B cell (primary cell): ENCODE measurements around the gene PIP4K2A. TPM values are rescaled to one million over a fixed set of nuclear protein-coding genes. Genes with fewer than 3 reads are reported as not detected.
A peak's percentile ranks its signal among the peaks of the same experiment; 100 is the strongest.

Experiments
- ATAC-seq: fragments of 200-7000 bp; cut with Tn5 transposase; one replicate; pipeline ENCODE4 v1.10.0; 2021; ENCODE audit warnings: low read depth, mild to moderate bottlenecking, moderate number of reproducible peaks, moderate library complexity
- CTCF ChIA-PET: fragments of 350-600 bp; sonication (Branson Sonifier 250); formaldehyde crosslinking; loops from one replicate; lab custom pipeline; 2021; ENCODE audit warnings: antibody characterized with exemption, inconsistent platforms; lab: Charles Lee
- POLR2A ChIA-PET: fragments of 350-600 bp; sonication (Branson Sonifier 250); formaldehyde crosslinking; loops from one replicate; lab custom pipeline; 2021; ENCODE audit warnings: antibody characterized with exemption; lab: Charles Lee
- DNase-seq: peaks from one replicate; pipeline ENCODE4 v3.0.0; 2013
- H2AFZ ChIP-seq: 2 replicates; pipeline ENCODE4 v1.6.1; 2012; ENCODE audit warnings: mild to moderate bottlenecking, low read depth, low read length; ENCODE audit not compliant: insufficient read depth, poor library complexity, severe bottlenecking
- H3K27ac ChIP-seq, 2 donors: 1 replicate in 1 of 2; 2 replicates in 1 of 2; pipeline ENCODE4 v1.5.1; 2012 to 2013; ENCODE audit warnings: low read length in 2 of 2, mild to moderate bottlenecking in 2 of 2, moderate library complexity in 1 of 2
- H3K27me3 ChIP-seq, 4 experiments: fragments of 200-600 bp in 1 of 4; sonication (generic) in 1 of 4; replicated peaks in 1 of 4; 1 replicate in 2 of 4; 2 replicates in 2 of 4; pipeline versions ENCODE4 v1.6.1 to v1.7.0; 2013 to 2016; ENCODE audit warnings: low read length in 3 of 4, mild to moderate bottlenecking in 2 of 4, mixed read lengths in 1 of 4, moderate library complexity in 1 of 4; ENCODE audit not compliant: insufficient read depth in 4 of 4, control insufficient read depth in 3 of 4; ENCODE audit errors: control extremely low read depth in 1 of 4
- H3K36me3 ChIP-seq, 2 experiments: replicated peaks in 1 of 2; 1 replicate in 1 of 2; 2 replicates in 1 of 2; pipeline versions ENCODE4 v1.6.1 to v1.7.1; 2013; ENCODE audit warnings: low read length in 1 of 2; ENCODE audit not compliant: insufficient read depth in 2 of 2, control insufficient read depth in 1 of 2; ENCODE audit errors: control extremely low read depth in 1 of 2, extremely low read depth in 1 of 2
- H3K4me1 ChIP-seq, 2 donors: fragments of 200-600 bp in 1 of 2; sonication (generic) in 1 of 2; 1 replicate in 1 of 2; 2 replicates in 1 of 2; pipeline versions ENCODE4 v1.5.1 to v1.6.1; 2013 to 2017; ENCODE audit warnings: low read length in 2 of 2; ENCODE audit not compliant: control insufficient read depth in 2 of 2, insufficient read depth in 2 of 2
- H3K4me2 ChIP-seq: replicated peaks from 2 replicates; pipeline ENCODE3; 2012; ENCODE audit warnings: mild to moderate bottlenecking, low read depth, low read length; ENCODE audit not compliant: poor library complexity, severe bottlenecking
- H3K4me3 ChIP-seq, 5 experiments: fragments of 200-600 bp in 1 of 5; sonication (generic) in 1 of 5; 1 replicate in 3 of 5; 2 replicates in 2 of 5; pipeline versions ENCODE4 v1.5.1 to v1.7.0; 2011 to 2016; ENCODE audit warnings: low read length in 4 of 5, mild to moderate bottlenecking in 4 of 5, low read depth in 2 of 5, control low read depth in 1 of 5, moderate library complexity in 1 of 5; ENCODE audit not compliant: insufficient read depth in 1 of 5; ENCODE audit errors: control extremely low read depth in 1 of 5, extremely low read depth in 1 of 5
- H3K79me2 ChIP-seq: fragments of 200-600 bp; sonication (generic); one replicate; pipeline ENCODE4 v1.6.0; 2016; ENCODE audit warnings: low read length; ENCODE audit not compliant: control insufficient read depth, insufficient read depth
- H3K9ac ChIP-seq: fragments of 200-600 bp; sonication (generic); 2 replicates; pipeline ENCODE4 v1.6.1; 2017; ENCODE audit warnings: mild to moderate bottlenecking, low read length, moderate library complexity
- H3K9me3 ChIP-seq, 3 donors: one replicate each; pipeline versions ENCODE4 v1.6.1 to v1.7.1; 2013; ENCODE audit warnings: low read length in 2 of 3; ENCODE audit not compliant: control insufficient read depth in 2 of 3, insufficient read depth in 1 of 3; ENCODE audit errors: control extremely low read depth in 1 of 3
- H4K20me1 ChIP-seq: 2 replicates; pipeline ENCODE4 v1.6.0; 2012; ENCODE audit warnings: mild to moderate bottlenecking, low read length; ENCODE audit not compliant: insufficient read depth, control insufficient read depth, poor library complexity, severe bottlenecking
- H3K27ac Mint-ChIP-seq: one replicate; pipeline ENCODE4 v1.8.0; 2021; ENCODE audit warnings: mixed read lengths
- H3K27me3 Mint-ChIP-seq: one replicate; pipeline ENCODE4 v1.8.0; 2021; ENCODE audit warnings: mixed read lengths
- H3K4me1 Mint-ChIP-seq: one replicate; pipeline ENCODE4 v1.8.0; 2021; ENCODE audit warnings: mixed read lengths
- H3K4me3 Mint-ChIP-seq: one replicate; pipeline ENCODE4 v1.8.0; 2021; ENCODE audit warnings: mixed read lengths
- H3K9me3 Mint-ChIP-seq: one replicate; pipeline ENCODE4 v1.8.0; 2022; ENCODE audit warnings: mixed read lengths; ENCODE audit not compliant: insufficient read depth
- CTCF ChIP-seq: fragments of 200-600 bp; IDR thresholded peaks from one replicate; pipeline ENCODE4 v1.8.0; 2022; ENCODE audit warnings: antibody characterized with exemption, mild to moderate bottlenecking
- EZH2 ChIP-seq: IDR thresholded peaks from 2 replicates; pipeline ENCODE4 v1.6.1; 2012; ENCODE audit warnings: borderline replicate concordance, low read depth, mild to moderate bottlenecking, moderate library complexity, low read length; ENCODE audit not compliant: insufficient read depth, poor library complexity, severe bottlenecking
- WGBS: methylation state at CpG from one replicate; pipeline ENCODE4 v1.1.5; 2013; ENCODE audit warnings: missing lambda C conversion rate; ENCODE audit not compliant: insufficient coverage; 5-methylcytosine and 5-hydroxymethylcytosine counted together
- intact Hi-C: fragments of 100-400 bp; cut with micrococcal nuclease; formaldehyde crosslinking; loops from one replicate; pipeline ENCODE4 v1.10.0; 2022
- polyA plus RNA-seq: library from polyadenylated mRNA; depleted of rRNA; stranded (reverse); fragments of >200 nt; gene quantifications from 2 replicates; pipeline ENCODE4 v1.2.3, GENCODE V29; 2012
- total RNA-seq, 2 donors: library from RNA; stranded (reverse); fragments of 120-200 nt in 1 of 2; gene quantifications; 1 replicate in 1 of 2; 2 replicates in 1 of 2; pipeline versions ENCODE4 v1.2.3 to v1.2.4, GENCODE V29; 2013 to 2022

The PIP4K2A gene
- total and polyA plus RNA-seq, 2 donors (not counting 1 experiment from before 2014, with no cell fraction given), result 21.8 to 103 TPM

DNA sequence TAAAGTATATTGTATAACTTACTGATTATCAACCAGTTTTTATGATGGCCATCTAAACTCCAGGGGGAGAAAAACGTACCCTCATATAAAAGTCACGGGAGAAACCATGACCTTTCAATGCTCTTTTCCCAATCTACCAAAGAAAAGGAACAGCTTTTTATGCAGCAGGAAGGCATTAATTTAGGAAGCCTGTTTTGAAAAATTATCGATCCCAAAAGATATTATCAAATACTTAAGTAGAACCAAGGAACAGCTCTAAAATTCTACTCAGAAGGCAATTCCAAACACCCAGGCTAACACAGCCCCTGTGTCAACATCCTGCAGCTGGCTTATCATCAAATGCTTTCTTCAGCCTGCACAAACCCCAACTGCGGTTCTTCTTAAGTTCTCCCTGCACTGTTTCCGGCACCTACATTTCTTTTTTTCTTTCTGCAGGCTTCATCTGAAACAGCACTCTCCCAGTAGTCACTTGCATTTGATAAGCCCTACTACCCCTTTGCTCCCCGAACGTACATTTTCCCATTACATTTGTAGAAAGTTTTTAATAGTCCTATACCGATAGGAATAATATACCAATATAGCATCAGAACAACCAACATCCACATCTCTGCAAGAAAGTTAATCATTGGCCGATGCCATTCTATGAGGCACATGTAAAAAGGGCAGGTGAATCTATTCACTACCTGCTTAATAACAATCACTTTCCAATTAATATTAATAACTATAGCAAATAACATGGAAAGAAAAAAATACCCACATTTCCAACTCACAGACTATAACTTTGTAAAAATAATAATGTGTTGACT lies 47.9 kb downstream of the PIP4K2A start:
- WGBS, result 0% methylated on average over 3 of the region's 9 CpGs
- Mint-ChIP-seq H3K9me3 (no peaks in the 10 kb centered on the region), H3K27me3 (no peaks in the 10 kb centered on the region), H3K27ac (peak overlapping the region; percentile 56), H3K4me1 (peaks cover 62% of the 10 kb centered on the region), H3K4me3 (peak overlapping the region; percentile 76)
- Histone ChIP-seq H3K4me1 (peaks cover 22 to 38% of the 10 kb centered on the region in 2 donors), H3K79me2 (peaks cover 98% of the 10 kb centered on the region), H2AFZ (peak overlapping the region; percentile 12), H3K4me3 (peak overlapping the region in 3 of 5 experiments; percentile 5 to 30 (median 15)), H3K9ac (peak overlapping the region; percentile 20), H3K9me3 (no peaks in the 10 kb centered on the region), H3K27ac (peak overlapping the region in 1 of 2 donors; percentile 59), H3K27me3 (no peaks in the 10 kb centered on the region), H4K20me1 (peaks cover 25% of the 10 kb centered on the region), H3K4me2 (peak overlapping the region; percentile 56), H3K36me3 (peaks cover 0 to 1% of the 10 kb centered on the region in 2 experiments)
- DNase-seq, result peak; percentile 45
- ChIA-PET POLR2A (no interaction called here), CTCF (interaction anchor here (0.6 to 1.0 kb wide), 3 partner anchors 55 to 83 kb away, joined by 3 to 4 read pairs (median 3); no protein-coding TSS in a partner anchor)
- no peak for TF ChIP-seq EZH2
- no peak for TF ChIP-seq CTCF
- ATAC-seq, result peak; percentile 76
- intact Hi-C loops, result loop anchor here (1.0 to 10.0 kb wide), 5 partner anchors 8 to 318 kb away; partner anchors contain the start of gene PIP4K2A

- Mint-ChIP-seq H3K27ac (no peak overlapping the region), H3K4me1 (peaks cover 63% of the 10 kb centered on the region), H3K9me3 (no peaks in the 10 kb centered on the region), H3K4me3 (no peak overlapping the region), H3K27me3 (no peaks in the 10 kb centered on the region)
- no peak for DNase-seq
- Histone ChIP-seq H3K4me2 (no peak overlapping the region), H3K27me3 (no peaks in the 10 kb centered on the region), H3K9ac (no peak overlapping the region), H3K9me3 (no peaks in the 10 kb centered on the region), H3K79me2 (peaks cover 98% of the 10 kb centered on the region), H3K36me3 (peaks cover 0 to 1% of the 10 kb centered on the region in 2 experiments), H2AFZ (no peak overlapping the region), H4K20me1 (peaks cover 29% of the 10 kb centered on the region), H3K4me3 (no peak overlapping the region), H3K4me1 (peaks cover 23 to 41% of the 10 kb centered on the region in 2 donors), H3K27ac (no peak overlapping the region)
- WGBS, result 100% methylated on average over 2 of the region's 2 CpGs
- no peak for ATAC-seq
- intact Hi-C loops, result loop anchor here (5.0 to 10.0 kb wide), 3 partner anchors 47 to 319 kb away; partner anchors contain the start of gene PIP4K2A
- ChIA-PET CTCF (no interaction called here), POLR2A (interaction anchor here (0.7 kb wide), 1 partner anchor 14 kb away, joined by 4 read pairs; no protein-coding TSS in a partner anchor)
- no peak for TF ChIP-seq EZH2
- no peak for TF ChIP-seq CTCF
Measured at GRCh38 chr10:22665329-22665728, 49.0 kb downstream of the PIP4K2A start.
